Activated CD4-positive, CD25-positive, alpha-beta regulatory T cell treated with anti-CD3 and anti-CD28 coated beads, Interleukin-2, amount 50 U/mL, for 16 hours (primary cell): ENCODE data around the gene NOL6.
"Not testable (repeated sequence)": the region's sequence is repeated elsewhere in the genome, so short reads cannot be mapped to it uniquely, and the experiment has no call there.

Source experiments
- DNase-seq: peaks from one replicate; pipeline ENCODE4 v3.0.0-alpha.2; 2020; ENCODE audit warnings: low read depth, low spot score

NOL6 gene

GRCh38 chr9:33431420-33431819 lies 42.3 kb downstream of the NOL6 start:
- DNase-seq, result no peak

GRCh38 chr9:33430942-33431341 lies 42.8 kb downstream of the NOL6 start:
- DNase-seq, result no peak

GRCh38 chr9:33429256-33429985 lies 44.3 kb downstream of the NOL6 start:
- no peak for DNase-seq

- no peak for DNase-seq
Measured at GRCh38 chr9:33426843-33427293, 46.9 kb downstream of the NOL6 start.

GRCh38 chr9:33425128-33425533 lies 48.6 kb downstream of the NOL6 start:
- DNase-seq, result no peak

GRCh38 chr9:33424492-33424891 lies 49.2 kb downstream of the NOL6 start:
- not testable (repeated sequence) for DNase-seq

GRCh38 chr9:33424043-33424442 lies 49.7 kb downstream of the NOL6 start:
- DNase-seq, result not testable (repeated sequence)

- no peak for DNase-seq
Measured at GRCh38 chr9:33419708-33420303, 53.9 kb downstream of the NOL6 start.

GRCh38 chr9:33418090-33418489 lies 55.6 kb downstream of the NOL6 start:
- no peak for DNase-seq

GRCh38 chr9:33416996-33417395 lies 56.7 kb downstream of the NOL6 start:
- no peak for DNase-seq

GRCh38 chr9:33415501-33416038 lies 58.2 kb downstream of the NOL6 start:
- peak; percentile 75 for DNase-seq

- no peak for DNase-seq
Measured at GRCh38 chr9:33414889-33415500, 58.7 kb downstream of the NOL6 start.

GRCh38 chr9:33414268-33414667 lies 59.5 kb downstream of the NOL6 start:
- DNase-seq, result no peak
